ENCODE results near the gene KRTAP9-4.
"Not testable (repeated sequence)": the region's sequence is repeated elsewhere in the genome, so short reads cannot be mapped to it uniquely, and the experiment has no call there.

Gene KRTAP9-4

GRCh38 chr17:41251261-41251660, 1.8 kb downstream of the KRTAP9-4 start:
- Mint-ChIP-seq H3K4me1 (ENCODE audit: low read depth) (no peaks in the 10 kb centered on the region), H3K36me3 (ENCODE audit: low read depth) (no peaks in the 10 kb centered on the region), H3K4me3 (no peak overlapping the region), H3K9me3 (no peaks in the 10 kb centered on the region), H3K27ac (no peak overlapping the region), H3K27me3 (peaks cover 24% of the 10 kb centered on the region)
- intact Hi-C loops (cut with micrococcal nuclease): no loop called here

- no peak overlapping the region for H3K27ac Mint-ChIP-seq
- peaks cover 24% of the 10 kb centered on the region for H3K27me3 Mint-ChIP-seq
- H3K4me3 Mint-ChIP-seq: no peak overlapping the region
- H3K9me3 Mint-ChIP-seq: no peaks in the 10 kb centered on the region
- no peaks in the 10 kb centered on the region for H3K36me3 Mint-ChIP-seq (ENCODE audit: low read depth)
- no peaks in the 10 kb centered on the region for H3K4me1 Mint-ChIP-seq (ENCODE audit: low read depth)
- intact Hi-C loops (cut with micrococcal nuclease): no loop called here
These were observed 5.4 kb downstream of the KRTAP9-4 start for GRCh38 chr17:41254861-41255260.

- H3K36me3 Mint-ChIP-seq (ENCODE audit: low read depth); H3K4me3 Mint-ChIP-seq; H3K4me1 Mint-ChIP-seq (ENCODE audit: low read depth); H3K9me3 Mint-ChIP-seq; H3K27ac Mint-ChIP-seq; intact Hi-C loops (cut with micrococcal nuclease): not testable (repeated sequence)
- H3K27me3 Mint-ChIP-seq: peaks cover 18% of the 10 kb centered on the region
These were observed 6.1 kb downstream of the KRTAP9-4 start, which contains the start of gene KRTAP9-9 for GRCh38 chr17:41255381-41256290. Gene KRTAP9-9, plus strand, starts transcription at chr17:41255384.

- Mint-ChIP-seq H3K4me3 (no peak overlapping the region), H3K27me3 (peaks cover 20% of the 10 kb centered on the region), H3K4me1 (ENCODE audit: low read depth) (no peaks in the 10 kb centered on the region), H3K9me3 (no peaks in the 10 kb centered on the region), H3K36me3 (ENCODE audit: low read depth) (no peaks in the 10 kb centered on the region), H3K27ac (no peak overlapping the region)
- intact Hi-C loops (cut with micrococcal nuclease): no loop called here
These were observed 6.8 kb downstream of the KRTAP9-4 start for GRCh38 chr17:41256291-41256685.

- Mint-ChIP-seq H3K27me3 (peaks cover 21% of the 10 kb centered on the region), H3K4me3 (no peak overlapping the region), H3K27ac (no peak overlapping the region), H3K9me3 (no peaks in the 10 kb centered on the region), H3K36me3 (ENCODE audit: low read depth) (no peaks in the 10 kb centered on the region), H3K4me1 (ENCODE audit: low read depth) (no peaks in the 10 kb centered on the region)
- intact Hi-C loops (cut with micrococcal nuclease): no loop called here
These were observed 8.9 kb downstream of the KRTAP9-4 start for GRCh38 chr17:41258406-41258805.

GRCh38 chr17:41263212-41263611, 13.7 kb downstream of the KRTAP9-4 start:
- H3K27ac Mint-ChIP-seq: no peak overlapping the region
- no peaks in the 10 kb centered on the region for H3K4me1 Mint-ChIP-seq (ENCODE audit: low read depth)
- no peak overlapping the region for H3K4me3 Mint-ChIP-seq
- intact Hi-C loops (cut with micrococcal nuclease): no loop called here
- H3K36me3 Mint-ChIP-seq (ENCODE audit: low read depth): no peaks in the 10 kb centered on the region
- H3K9me3 Mint-ChIP-seq: no peaks in the 10 kb centered on the region
- peaks cover 22% of the 10 kb centered on the region for H3K27me3 Mint-ChIP-seq

GRCh38 chr17:41264599-41264998, 15.1 kb downstream of the KRTAP9-4 start:
- intact Hi-C loops (cut with micrococcal nuclease): loop anchor here (1.0 kb wide), 1 partner anchor 12 kb away; no protein-coding TSS in a partner anchor
- H3K9me3 Mint-ChIP-seq: no peaks in the 10 kb centered on the region
- no peak overlapping the region for H3K27ac Mint-ChIP-seq
- no peaks in the 10 kb centered on the region for H3K36me3 Mint-ChIP-seq (ENCODE audit: low read depth)
- H3K4me3 Mint-ChIP-seq: no peak overlapping the region
- peaks cover 20% of the 10 kb centered on the region for H3K27me3 Mint-ChIP-seq
- H3K4me1 Mint-ChIP-seq (ENCODE audit: low read depth): no peaks in the 10 kb centered on the region

GRCh38 chr17:41265078-41265477, 15.6 kb downstream of the KRTAP9-4 start, which contains the start of gene KRTAP9-6:
Gene KRTAP9-6, plus strand, starts transcription at chr17:41265378. Its CDS starts 0 bp downstream, at chr17:41265378.
- Mint-ChIP-seq H3K36me3 (ENCODE audit: low read depth) (no peaks in the 10 kb centered on the region), H3K9me3 (no peaks in the 10 kb centered on the region), H3K4me1 (ENCODE audit: low read depth) (no peaks in the 10 kb centered on the region), H3K4me3 (no peak within 1 kb of the TSS), H3K27ac (no peak within 1 kb of the TSS), H3K27me3 (peaks cover 20% of the 10 kb centered on the region)
- intact Hi-C loops (cut with micrococcal nuclease): no loop called here

GRCh38 chr17:41267711-41268110, 18.2 kb downstream of the KRTAP9-4 start:
- Mint-ChIP-seq H3K4me1 (ENCODE audit: low read depth) (no peaks in the 10 kb centered on the region), H3K27ac (no peak overlapping the region), H3K36me3 (ENCODE audit: low read depth) (no peaks in the 10 kb centered on the region), H3K9me3 (no peaks in the 10 kb centered on the region), H3K4me3 (no peak overlapping the region), H3K27me3 (peaks cover 23% of the 10 kb centered on the region)
- intact Hi-C loops (cut with micrococcal nuclease): no loop called here

- intact Hi-C loops (cut with micrococcal nuclease); H3K9me3 Mint-ChIP-seq; H3K4me3 Mint-ChIP-seq; H3K4me1 Mint-ChIP-seq (ENCODE audit: low read depth); H3K27ac Mint-ChIP-seq; H3K36me3 Mint-ChIP-seq (ENCODE audit: low read depth): not testable (repeated sequence)
- peaks cover 15% of the 10 kb centered on the region for H3K27me3 Mint-ChIP-seq
These were observed 21.8 kb downstream of the KRTAP9-4 start for GRCh38 chr17:41271323-41271722.

- no peaks in the 10 kb centered on the region for H3K9me3 Mint-ChIP-seq
- intact Hi-C loops (cut with micrococcal nuclease): no loop called here
- H3K36me3 Mint-ChIP-seq (ENCODE audit: low read depth): no peaks in the 10 kb centered on the region
- H3K27me3 Mint-ChIP-seq: peaks cover 16% of the 10 kb centered on the region
- no peaks in the 10 kb centered on the region for H3K4me1 Mint-ChIP-seq (ENCODE audit: low read depth)
- H3K27ac Mint-ChIP-seq: no peak overlapping the region
- H3K4me3 Mint-ChIP-seq: no peak overlapping the region
These were observed 22.4 kb downstream of the KRTAP9-4 start for GRCh38 chr17:41271858-41272257.

- peaks cover 18% of the 10 kb centered on the region for H3K27me3 Mint-ChIP-seq
- H3K4me3 Mint-ChIP-seq; H3K27ac Mint-ChIP-seq; H3K36me3 Mint-ChIP-seq (ENCODE audit: low read depth); H3K4me1 Mint-ChIP-seq (ENCODE audit: low read depth); H3K9me3 Mint-ChIP-seq: not testable (repeated sequence)
- intact Hi-C loops (cut with micrococcal nuclease): loop anchor here (1.0 kb wide), 1 partner anchor 11 kb away; no protein-coding TSS in a partner anchor
These were observed 26.2 kb downstream of the KRTAP9-4 start, which contains the start of gene KRTAP9-7 for GRCh38 chr17:41275648-41276190. Gene KRTAP9-7, plus strand, starts transcription at chr17:41275698. Its CDS starts 0 bp downstream, at chr17:41275698.

- H3K36me3 Mint-ChIP-seq (ENCODE audit: low read depth): no peaks in the 10 kb centered on the region
- no peak overlapping the region for H3K4me3 Mint-ChIP-seq
- intact Hi-C loops (cut with micrococcal nuclease): no loop called here
- peaks cover 12% of the 10 kb centered on the region for H3K27me3 Mint-ChIP-seq
- no peak overlapping the region for H3K27ac Mint-ChIP-seq
- no peaks in the 10 kb centered on the region for H3K4me1 Mint-ChIP-seq (ENCODE audit: low read depth)
- no peaks in the 10 kb centered on the region for H3K9me3 Mint-ChIP-seq
These were observed 28.9 kb downstream of the KRTAP9-4 start for GRCh38 chr17:41278176-41278955.

- Mint-ChIP-seq H3K4me1 (ENCODE audit: low read depth) (peaks cover 15% of the 10 kb centered on the region), H3K9me3 (no peaks in the 10 kb centered on the region), H3K4me3 (no peak overlapping the region), H3K36me3 (ENCODE audit: low read depth) (no peaks in the 10 kb centered on the region), H3K27me3 (peaks cover 1% of the 10 kb centered on the region), H3K27ac (no peak overlapping the region)
- intact Hi-C loops (cut with micrococcal nuclease): no loop called here
These were observed 34.6 kb downstream of the KRTAP9-4 start for GRCh38 chr17:41284043-41284442.

Data from dendritic cell treated with granulocyte-macrophage colony-stimulating factor and Interleukin-4, amounts not matched to agents 40 ng/mL and 50 ng/mL, for 4 days (primary cell).